GM12864 (cell line): ENCODE measurements around the gene COPS4.
A peak's percentile ranks its signal among the peaks of the same experiment; 100 is the strongest.

ENCODE experiments used
- DNase-seq: peaks from one replicate; pipeline ENCODE4 v3.0.0-alpha.2; 2011; ENCODE audit warnings: low read depth
- H3K4me3 ChIP-seq: 2 replicates; pipeline ENCODE4 v1.5.1; 2011; ENCODE audit warnings: mild to moderate bottlenecking, low read depth, low read length, control low read depth
- CTCF ChIP-seq: IDR thresholded peaks from 2 replicates; pipeline ENCODE4 v1.5.1; 2011; ENCODE audit warnings: low read depth, mild to moderate bottlenecking, moderate library complexity, low read length, control low read depth, inconsistent platforms; ENCODE audit errors: missing control alignments

The COPS4 gene

GRCh38 chr4:83009529-83009928, 25.5 kb upstream of the COPS4 start:
- no peak for TF ChIP-seq CTCF
- peak overlapping the region; percentile 85 for H3K4me3 ChIP-seq
- no peak for DNase-seq

DNA sequence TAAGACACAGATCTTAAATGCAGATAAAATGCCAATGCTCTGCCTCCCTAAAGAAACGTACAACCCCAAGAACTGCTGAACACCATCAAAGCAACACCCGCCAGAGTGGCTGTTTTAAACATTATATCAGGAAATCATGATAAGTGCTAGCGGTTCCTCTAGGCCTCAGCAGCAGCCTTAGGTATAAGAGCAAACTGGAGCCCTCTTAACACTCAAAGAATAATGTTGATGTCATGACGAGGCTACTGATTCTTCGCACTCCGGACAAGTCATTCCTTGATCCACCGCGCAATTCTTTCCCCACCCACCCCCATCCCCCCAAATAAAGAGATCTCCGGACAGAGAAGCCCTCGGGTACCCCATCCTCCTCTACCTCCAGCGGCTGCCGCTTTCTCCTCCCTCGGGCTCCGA, 24.9 kb upstream of the COPS4 start:
- H3K4me3 ChIP-seq = peak overlapping the region; percentile 85
- TF ChIP-seq CTCF = no peak
- DNase-seq = no peak

DNA sequence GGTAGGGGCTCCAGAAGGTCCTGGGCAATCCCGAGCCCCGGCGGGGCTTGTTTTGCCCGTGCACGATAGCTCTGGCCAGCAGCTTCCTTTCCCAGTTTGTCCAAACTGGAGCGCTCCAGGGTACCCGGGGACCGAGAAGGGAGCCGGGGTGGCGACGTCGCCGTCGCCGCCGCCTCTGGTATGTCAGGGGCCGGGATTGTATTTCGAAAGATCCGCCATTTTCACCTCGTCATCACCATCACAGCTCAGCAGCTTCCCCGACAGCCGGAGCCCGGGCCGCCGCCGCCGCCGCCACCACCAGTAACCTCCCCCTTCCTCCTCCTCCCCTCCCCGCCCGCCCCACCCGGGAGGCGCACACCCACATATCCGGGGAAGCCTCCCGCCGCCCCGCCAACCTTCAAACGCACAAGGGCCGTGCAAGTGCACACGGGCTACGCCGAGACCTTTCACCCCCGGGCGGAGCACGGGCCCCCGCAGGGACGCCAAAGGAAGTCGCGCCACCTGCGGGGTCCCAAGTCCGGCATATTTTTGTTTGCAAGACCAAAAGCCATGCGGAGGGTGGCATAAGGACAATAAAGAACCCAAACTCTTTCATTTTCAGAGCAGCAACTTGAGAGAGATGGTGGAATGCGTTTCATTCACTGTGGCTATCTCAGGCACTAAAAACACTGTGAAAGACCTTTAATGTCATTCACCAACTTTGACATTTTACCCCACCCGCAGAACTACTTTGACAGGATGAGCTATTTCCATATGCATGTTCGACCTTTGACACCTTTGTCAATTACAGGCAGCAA, 24.3 kb upstream of the COPS4 start, which contains the start of gene LIN54:
LIN54 (minus strand) TSS at position 302 of the 797 bp plus-strand sequence. CDS start 25,979 bp downstream, outside the sequence.
- no peak for TF ChIP-seq CTCF
- DNase-seq = no peak
- H3K4me3 ChIP-seq = peak within 1 kb of the TSS; percentile 85

DNA sequence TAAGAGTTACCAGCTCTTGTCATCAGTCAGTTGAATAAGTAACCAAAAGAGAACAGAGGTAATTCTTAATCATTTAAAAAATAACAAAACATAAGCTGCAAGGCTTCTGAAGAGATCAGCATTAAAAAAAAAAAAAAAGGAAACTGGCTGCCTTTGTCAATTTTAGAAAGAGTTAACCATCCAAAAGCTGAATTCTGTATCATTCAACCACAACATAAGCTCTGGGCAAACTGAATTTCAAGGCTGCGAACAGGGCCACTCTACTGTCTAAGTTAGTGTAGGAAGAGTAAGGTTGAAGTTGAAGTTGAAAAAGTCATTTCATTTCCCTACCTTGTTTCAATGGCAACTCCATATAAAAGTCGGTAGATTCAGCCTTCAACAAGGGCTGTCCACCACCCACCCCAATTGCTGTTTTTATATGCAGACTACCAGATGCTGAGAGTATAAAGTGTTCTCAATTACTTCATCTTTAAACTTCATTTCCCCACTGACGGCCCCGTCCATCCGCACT, 23.2 kb upstream of the COPS4 start:
- no peak for TF ChIP-seq CTCF
- no peak for DNase-seq
- H3K4me3 ChIP-seq = peak overlapping the region; percentile 85

DNA sequence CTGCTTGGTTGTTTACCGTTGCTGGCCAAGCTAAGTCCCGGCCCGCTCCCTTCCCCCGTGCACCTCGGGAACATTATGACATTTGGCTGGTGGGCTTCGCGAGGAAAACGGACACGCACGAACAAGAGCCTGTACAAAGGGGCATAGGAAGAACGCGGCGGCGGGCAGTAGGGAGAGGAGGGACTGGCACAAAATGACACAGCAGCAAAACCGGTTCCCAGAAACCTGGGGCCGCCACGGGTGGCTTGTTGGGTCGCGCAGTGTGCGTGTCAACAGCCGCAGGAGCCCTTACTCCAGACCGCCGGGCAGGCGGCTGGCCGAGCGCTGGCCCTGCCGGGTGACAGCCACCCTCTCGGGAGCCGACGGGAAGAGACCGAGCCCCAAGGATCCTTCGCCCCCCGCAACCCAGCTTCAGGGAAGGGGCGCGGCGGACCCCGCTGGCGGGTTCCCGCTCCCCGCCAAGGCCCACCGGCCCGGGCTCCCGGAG, 22.7 kb upstream of the COPS4 start:
- TF ChIP-seq CTCF = no peak
- DNase-seq = no peak
- H3K4me3 ChIP-seq = peak overlapping the region; percentile 85

DNA sequence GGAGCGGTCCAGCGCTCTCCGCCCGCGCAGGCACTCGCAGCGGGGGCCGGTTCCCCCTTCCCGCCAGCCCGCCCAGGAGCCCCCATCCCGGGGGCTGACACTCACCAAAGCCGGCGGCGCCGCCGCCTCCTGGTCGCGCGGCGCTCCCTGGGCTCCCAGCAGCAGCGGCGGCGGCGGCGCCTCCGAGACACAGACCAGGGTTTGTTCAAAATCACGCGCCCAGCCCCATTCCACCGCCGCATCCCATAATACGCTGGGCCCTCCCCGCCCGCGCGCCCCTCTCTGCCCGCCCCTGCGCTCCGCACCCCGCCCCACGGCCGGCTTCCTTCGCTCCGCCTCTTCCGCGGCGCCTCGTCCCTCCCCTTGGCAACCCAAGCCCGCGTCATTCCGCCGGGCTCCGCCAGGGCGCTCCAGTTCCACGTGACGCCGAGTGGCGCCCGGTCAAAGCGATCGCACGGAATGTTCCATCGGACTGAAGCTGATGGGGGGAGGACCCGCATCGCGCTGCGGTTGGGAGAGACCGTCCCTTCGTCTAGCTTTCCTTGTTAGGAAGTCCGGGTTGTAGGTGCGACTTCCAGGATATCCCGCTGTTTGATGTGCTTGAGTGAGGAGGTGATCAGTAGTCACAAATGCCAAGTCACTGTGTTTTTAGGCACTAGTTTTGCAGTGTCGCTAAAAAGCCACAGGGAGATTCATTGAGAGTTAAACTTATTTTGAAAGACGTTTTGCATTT, 22.1 kb upstream of the COPS4 start:
- peak; percentile 56 for TF ChIP-seq CTCF
- H3K4me3 ChIP-seq = peak overlapping the region; percentile 85
- peak; percentile 89 for DNase-seq
